Caki2 (cell line): ENCODE data around the gene NDUFV3. TPM values are rescaled to one million over a fixed set of nuclear protein-coding genes. Genes with fewer than 3 reads are reported as not detected.

Experiments
- DNase-seq: peaks from one replicate; pipeline ENCODE4 v3.0.0-alpha.2; 2015; ENCODE audit warnings: low read depth
- in situ Hi-C: cut with HindIII; loops from 2 replicates; pipeline ENCODE4 v1.10.0; 2016; ENCODE audit warnings: low sequenced_read_pairs, low pct_unique_long_range_greater_than_20kb, mixed read lengths
- total RNA-seq: library from RNA; depleted of rRNA; stranded (reverse); fragments of >200 nt; shearing (Covaris generic); gene quantifications from 2 replicates; pipeline ENCODE4 v1.2.3, GENCODE V29; 2014; ENCODE audit warnings: low replicate concordance

NDUFV3 gene
- total RNA-seq, 1 experiment from 2014 or later: 40.7 TPM

DNA sequence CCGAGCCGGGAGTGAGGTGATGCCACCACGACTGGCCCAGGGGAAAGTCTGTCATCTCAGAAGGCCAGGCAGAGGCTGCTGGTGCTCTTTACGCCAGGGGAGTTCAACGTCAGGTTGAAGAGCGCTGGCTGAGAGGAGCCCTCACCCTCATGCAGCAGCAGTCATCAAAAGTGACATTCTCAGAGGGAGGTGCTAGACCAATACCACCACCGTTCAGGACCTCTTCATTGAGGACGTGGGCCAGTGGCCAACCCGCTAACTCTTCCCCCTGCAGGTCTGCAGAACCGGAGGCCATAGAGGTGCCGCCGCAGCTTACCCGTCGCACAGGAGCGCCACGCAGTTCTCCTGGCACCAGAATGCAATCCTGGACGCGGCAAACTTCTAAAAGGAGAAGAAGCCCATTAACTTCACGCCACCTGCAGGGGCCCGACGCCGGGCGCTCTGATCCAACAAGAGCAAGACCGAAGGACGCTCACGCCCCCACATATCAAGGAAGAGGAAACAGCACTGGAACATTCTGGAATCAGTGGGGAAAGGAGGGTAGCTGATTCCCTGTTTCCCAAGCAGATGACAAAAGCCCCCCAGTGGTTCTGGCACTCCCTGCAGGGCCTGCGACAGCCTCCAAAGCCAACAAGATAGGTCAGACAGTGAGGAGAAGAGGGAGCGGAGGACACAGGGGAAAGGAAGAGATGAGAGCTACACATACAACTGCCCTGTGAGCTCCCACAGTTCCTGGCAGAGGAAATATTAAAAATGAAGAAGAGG, 38.7 kb upstream of the NDUFV3 start:
- in situ Hi-C loops: no loop called here
- DNase-seq: no peak

DNA sequence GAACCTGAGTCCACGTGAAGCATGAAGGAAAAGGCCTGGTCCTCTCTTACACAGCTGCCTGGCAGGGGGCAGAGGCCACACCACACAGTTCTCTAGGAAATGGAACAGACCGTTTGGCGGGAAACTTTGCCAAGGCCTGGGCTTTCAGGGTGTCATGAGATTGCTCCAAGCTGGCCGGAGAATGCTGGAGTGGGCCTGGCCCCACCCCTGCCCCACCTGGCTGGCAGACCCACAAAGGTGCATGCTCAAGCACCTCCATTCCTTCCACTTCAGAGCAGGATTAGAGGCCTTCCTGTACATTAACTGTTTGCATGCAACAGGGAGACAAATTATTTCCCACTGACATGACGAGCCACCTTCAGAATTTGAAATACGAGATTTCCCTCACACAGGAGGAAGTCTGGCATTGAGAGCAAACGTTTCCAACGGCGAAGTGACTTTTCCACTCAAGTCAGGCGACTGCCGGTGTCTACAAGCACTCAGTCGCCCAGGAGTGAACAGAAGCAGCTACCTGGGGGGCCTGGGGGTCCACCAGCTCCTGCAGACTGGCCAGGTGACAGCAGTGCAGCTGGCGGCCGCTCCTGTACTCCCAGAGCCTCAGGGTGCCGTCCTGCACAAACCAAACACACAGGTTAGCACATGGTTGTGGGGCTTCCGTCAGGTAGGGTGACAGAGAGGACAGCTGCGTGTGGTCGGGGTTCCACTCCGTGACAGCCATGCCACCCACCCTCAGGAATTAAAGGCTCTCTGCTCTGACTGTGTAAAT, 37.8 kb upstream of the NDUFV3 start:
- in situ Hi-C loops: no loop called here
- no peak for DNase-seq

DNA sequence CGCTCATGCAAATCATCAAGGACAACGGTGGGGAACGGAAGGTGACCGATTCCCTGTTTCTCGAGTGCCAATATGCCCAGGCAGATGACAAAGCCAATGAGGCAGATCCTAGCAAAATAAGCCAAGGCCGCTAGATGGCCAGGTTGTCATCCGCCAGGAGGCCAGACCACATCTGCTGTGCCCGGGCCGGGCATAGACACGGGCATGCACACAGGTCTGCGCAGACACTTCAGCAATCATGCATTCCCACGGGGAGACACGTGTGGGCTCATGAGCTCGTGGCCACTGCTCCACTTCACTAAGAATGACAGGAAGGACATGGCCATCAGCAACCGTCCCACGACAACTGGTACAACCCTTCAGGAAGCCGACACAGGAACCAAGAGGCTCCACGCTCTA, 37.2 kb upstream of the NDUFV3 start:
- no peak for DNase-seq
- in situ Hi-C loops: no loop called here

DNA sequence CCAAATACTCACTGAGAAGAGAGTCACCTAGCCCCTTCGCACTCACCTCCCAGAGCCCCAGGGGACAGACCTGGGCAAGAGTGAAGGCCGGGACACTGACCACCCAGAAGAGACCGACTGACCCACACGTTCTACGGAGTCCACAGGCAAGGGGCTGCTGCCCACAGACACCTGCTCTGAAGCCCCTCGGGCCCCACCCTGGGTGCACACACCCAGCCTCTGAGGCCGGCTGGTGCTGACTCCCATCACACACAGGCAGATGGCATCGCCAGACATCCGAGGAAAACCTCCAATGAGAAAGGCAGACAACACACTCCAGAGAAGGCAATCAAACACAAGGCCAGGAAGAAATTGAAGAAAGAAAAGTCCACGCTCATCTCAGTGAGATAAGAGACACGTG, 35.9 kb upstream of the NDUFV3 start:
- DNase-seq: no peak
- in situ Hi-C loops: no loop called here

DNA sequence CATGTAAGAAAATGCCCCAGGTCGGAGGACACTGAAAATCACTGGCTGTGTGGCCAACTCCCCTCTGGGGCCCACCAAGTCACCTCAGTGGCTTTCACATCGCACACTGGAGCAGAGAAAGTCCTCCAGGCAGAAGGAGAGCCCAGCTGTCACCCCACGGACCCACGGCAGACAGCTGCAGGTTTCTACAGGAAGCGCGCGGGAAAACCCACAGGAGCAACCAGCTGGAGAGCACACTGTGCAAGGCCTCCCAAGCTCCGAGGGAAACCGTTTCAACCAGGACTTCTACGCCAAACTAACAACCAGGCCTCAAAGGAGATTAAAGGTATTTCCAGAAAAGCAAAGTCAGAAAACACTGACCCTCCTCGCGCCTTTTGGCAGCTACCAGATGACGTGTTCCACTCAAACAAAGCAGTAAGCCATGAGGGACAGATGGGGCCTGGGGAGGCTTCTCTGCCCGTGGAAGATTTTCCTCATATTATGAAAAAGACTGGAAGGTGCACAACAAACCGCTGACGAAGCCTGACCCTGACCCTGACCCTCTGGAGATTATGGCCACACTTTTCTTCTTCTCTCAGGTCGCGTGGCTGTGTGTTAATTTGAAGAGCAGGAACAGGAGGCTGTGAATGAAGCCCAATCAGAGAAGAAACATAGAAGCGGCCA, 34.8 kb upstream of the NDUFV3 start:
- no peak for DNase-seq
- in situ Hi-C loops: no loop called here

DNA sequence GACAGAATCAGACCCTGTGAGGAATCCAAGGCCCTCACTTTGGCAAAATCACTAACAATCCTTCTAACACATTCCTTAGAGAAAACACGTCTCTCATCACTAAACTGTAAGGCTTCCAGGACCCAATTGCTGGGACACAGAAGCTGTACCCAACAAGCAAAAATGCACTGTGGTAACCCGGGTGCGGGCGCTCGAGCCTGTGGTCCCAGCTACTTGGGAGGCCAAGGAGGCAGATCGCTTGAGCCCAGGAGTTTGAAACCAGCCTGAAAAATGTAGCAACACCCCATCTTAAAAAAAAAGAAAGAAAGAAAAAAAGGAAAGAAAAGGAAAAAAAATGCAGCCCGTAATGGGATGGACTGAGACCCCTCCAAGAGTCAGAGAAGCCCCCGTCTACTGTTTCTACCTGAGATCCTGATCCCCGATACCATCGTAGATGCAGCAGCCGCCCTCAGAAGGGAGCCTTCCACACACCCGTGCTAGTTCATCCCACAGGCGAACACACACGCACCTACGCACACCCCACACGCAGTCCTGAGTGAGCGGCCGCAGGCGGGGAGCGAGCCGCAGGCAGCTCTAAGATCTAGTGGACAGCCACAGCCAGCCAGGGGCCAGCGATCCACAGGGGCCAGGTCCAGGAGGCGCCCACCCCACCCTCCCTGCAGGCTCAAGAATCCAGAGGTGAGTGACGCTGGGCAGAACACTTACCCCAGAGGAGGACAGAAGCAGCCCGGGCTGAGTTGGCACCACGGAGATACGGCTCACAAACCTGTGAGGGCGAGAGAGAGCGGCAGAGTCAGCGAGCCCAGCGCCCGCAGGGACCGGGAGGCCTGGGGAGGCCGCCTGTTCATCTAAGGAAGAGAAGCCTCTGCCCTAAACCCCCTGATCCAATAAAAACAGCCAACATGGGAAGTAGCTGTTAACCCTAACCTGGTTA, 33.9 kb upstream of the NDUFV3 start:
- in situ Hi-C loops: no loop called here
- DNase-seq: no peak

DNA sequence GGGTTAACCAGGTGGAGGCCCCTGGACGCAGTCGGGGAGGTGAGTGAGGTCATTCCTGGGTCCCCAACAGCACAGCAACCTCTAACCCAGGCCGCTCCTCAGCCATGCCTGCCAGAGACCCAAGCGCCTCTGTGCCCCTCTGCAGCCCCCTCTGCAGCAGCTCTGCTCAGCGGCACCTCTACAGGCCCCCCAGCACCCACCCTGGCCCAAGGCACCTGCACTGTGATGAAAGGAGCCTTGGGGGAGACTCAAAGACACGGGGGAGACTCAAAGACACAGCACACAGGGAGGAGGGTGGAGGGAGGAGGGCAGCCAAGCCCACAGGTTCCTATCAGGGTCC, 33.2 kb upstream of the NDUFV3 start:
- DNase-seq: no peak

DNA sequence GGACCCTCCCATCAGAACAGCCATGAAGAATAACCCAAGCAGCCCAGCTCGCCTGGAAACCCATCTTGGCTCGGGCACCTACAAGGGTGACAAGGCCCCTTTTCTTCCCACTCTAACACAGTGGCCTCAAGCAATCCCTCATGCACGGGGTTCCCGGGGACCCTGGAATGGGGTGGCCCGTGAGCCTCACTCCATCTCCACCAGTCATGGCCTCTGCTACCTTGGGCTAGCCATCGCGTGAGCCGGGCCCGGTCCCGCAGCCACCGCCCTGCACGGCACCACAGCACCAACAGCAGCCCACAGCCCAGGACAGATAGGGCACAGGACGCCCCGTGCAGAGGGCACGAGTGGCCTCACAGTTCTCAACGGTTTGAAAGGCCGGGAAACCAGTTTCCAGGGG, 32.8 kb upstream of the NDUFV3 start:
- no peak for DNase-seq
- in situ Hi-C loops: no loop called here

More for the DNA sequence above, 33.2 kb upstream of the NDUFV3 start:
- in situ Hi-C loops: no loop called here

DNA sequence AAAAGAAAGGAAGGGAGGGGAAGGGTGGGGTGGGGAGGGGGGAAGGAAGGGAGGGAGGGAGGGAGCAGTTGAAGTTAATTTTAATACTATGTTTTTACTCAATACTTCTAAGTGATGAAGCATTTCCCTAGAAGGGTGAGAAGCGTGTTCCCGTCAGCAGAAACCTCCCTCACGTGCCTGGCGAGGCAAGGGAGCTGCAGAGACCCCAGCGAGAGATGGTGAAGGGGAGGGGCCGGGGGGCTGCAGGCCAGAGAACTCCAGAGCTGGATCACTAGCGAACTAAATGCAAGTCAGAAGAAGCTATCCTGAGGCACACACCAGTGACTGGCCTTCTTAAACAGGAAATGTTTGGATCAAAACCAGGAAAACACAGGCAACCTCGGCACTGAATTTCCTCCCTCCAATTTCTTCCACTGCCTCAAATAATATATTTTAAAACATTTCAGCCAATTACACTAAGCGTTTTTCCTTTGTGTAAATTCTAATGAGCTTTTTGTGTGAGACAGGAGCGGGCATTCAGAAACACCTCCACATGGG, 31.7 kb upstream of the NDUFV3 start:
- in situ Hi-C loops: no loop called here
- no peak for DNase-seq

DNA sequence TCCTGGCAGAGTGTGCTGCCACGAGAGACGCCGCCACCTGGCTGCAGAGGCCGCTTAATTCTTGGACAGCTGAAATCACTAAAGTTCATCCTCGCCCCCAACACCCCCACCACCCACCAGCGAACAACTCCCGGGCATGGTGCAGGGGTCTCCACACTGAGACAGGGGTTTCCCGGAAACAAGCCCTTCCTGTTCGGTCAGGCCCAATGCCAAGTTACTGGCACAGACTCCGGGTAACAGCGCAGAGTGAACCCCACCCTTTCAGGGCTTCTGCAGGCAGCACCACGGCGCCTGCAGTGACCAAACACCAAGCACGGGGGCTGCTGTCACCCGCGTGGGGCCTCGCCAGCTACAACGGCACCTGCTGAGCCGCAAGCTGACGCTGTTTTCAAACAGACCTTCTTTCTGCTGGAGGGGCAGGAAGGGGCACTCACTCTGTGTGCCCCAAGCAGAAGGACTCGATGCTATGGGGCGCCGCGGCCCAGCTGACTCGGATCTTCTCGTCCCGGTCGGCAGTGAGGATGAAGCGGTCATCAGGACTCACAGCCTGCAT, 31.2 kb upstream of the NDUFV3 start:
- in situ Hi-C loops: no loop called here
- no peak for DNase-seq

DNA sequence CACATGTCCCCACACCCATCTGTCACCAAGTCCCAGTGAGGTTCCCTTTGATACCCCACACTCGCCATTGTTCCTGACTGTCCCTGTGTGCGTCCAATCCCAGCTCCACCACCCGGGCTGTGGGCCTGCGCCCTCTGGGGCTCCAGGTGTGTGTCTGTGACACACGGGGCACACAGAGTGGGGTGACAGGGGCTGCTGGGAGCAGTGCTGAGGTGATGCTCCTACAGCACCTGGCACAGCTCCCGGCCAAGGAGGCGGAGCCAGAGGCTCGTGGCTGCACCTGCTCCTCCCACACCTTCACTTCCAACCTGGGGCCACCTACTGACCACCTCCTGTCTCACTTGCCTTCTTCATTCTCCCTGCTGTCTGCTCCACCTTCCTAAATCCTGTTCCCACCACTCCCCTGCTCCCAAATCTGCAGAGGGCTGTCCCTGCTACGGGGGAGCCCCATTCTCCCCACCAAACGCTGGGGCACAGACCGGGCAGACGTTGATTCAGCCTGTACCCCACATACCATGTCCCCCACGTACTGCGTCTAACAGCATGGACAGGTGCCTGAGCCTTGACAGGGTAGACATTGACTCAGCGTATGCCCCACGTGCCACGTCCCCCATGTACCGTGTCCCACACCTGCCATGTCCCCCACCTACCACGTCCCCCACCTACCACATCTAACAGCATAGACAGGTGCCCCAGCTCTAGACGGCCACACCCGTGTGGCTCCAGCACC, 30.2 kb upstream of the NDUFV3 start:
- DNase-seq: no peak
- in situ Hi-C loops: no loop called here

DNA sequence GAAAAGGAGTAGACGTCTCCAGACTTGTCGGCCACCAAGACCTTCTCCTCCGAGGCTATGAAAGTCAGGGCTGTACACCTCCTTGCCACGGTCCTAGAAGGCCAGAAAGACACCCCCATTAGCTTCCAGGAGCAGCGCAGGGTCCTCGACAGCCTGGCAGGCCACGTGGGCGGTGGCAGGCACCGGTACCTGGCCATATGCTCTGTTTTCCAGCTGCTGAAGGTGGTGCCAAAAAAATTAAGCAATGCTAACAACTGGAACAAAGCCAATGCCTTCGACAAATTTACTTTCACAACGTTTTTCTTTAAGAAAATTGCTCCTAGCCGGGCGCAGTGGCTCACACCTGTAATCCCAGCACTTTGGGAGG, 29.6 kb upstream of the NDUFV3 start:
- in situ Hi-C loops: no loop called here
- DNase-seq: no peak

DNA sequence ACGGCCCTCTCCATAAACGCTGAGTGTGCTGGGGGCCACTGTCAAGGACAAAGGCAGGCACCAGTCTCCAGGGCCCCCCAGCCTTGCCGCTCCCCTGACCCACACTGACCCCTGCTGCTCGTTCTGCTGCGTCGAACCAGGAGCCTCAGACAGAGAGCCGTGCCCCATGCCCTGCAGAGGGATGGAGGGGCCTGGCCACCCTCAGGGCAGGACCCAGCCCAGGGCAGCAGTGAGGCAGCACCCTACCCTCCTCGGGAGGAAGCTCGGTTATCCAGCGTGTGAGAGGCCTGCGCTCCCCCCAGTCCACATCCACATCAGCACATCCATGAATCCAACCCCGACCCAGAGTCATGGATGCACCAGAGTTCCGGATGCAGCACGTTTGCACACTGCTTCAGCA, 28.8 kb upstream of the NDUFV3 start:
- in situ Hi-C loops: no loop called here
- DNase-seq: no peak

DNA sequence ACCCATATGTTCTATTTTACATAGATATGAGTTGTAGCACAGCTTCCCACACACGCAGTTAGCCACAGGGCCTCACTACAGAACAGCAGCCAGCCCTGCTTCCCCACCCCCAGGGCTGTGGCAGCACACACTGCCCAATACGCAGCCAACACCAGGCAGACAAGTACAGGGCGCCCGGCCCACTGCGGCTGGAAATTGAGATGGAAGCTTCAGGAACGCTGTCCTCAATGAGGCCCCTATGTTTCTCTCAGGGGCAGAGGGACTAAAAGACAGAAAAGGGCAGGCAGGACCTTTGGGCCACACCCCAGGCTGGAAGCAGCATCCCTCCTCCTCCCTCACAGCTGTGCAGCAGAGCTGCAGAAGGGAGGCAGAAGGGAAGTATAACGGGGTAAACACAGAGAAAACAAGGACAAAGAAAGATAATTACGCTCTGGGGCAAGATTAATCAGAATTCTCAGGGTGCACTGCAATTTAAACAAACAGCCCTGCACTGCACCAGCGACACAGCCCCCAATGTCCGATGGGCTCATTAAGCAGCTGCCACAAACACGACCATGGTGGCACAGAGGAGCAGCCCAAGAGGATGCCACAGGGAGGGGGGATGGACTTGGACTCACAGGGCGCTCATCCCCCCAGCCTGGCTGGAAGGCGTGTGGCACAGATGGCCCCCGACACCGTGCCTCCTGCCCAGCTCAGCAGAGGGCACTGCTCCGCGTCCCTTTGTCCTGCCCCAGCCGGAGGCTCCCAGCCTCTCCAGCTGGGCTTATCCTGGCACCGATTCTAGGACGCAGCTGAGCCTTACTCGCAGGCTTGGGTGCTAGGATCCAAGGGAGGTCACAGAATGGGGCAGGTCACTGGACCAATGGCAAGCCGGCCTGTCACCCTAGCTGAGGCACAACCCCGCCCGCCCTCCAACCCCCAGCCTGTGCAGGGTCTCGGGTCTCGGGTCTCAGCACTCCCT, 28.0 kb upstream of the NDUFV3 start:
- in situ Hi-C loops: no loop called here
- no peak for DNase-seq

DNA sequence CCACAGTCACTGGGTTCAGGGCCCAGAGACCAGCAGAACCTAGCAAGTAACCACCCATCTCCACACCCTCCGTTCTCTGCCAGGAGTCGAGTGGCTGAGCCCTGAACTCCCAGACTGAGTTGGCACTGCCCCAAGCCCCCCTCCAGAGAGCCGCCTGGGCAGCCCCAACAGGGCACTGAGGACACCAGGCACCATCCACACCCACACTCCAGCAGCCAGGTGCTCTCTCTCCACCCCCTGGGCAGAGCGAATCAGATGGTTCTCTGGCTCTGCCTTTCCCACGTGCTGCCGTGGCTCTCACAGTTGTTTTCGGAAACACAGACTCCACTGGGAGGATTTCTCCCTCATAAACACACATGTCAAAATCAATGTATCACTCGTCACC, 27.3 kb upstream of the NDUFV3 start:
- in situ Hi-C loops: no loop called here

DNA sequence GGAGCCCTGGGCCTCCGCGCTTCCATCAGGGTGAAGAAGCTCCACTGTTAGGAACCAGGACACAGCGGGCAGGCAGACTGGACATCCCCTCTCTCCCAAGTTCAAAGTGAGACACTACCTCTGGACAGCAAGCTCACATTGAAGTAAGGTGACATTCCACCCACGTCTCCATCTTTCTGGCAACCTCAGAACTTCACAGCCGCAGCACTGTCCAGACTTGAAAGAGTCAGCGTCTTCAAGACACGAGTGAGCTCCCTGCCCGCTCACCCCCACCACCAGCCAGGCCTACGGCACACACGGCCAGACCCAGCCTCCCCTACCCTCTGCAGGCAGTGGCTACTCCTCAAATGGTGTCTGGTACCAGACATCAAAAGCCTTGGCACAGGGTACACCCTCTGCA, 24.9 kb upstream of the NDUFV3 start:
- DNase-seq: no peak
- in situ Hi-C loops: no loop called here

More for the DNA sequence above, 27.3 kb upstream of the NDUFV3 start:
- no peak for DNase-seq
